DOHH2 (cell line): ENCODE measurements around the gene VPS37C.

Experiments
- CTCF ChIP-seq: fragments of 200-600 bp; sonication (generic); IDR thresholded peaks from one replicate; pipeline ENCODE4 v1.5.1; 2014; ENCODE audit warnings: antibody characterized with exemption, mild to moderate bottlenecking, low read depth, low read length; ENCODE audit not compliant: poor library complexity, severe bottlenecking
- EZH2phosphoT487 ChIP-seq: fragments of 200-600 bp; sonication (generic); IDR thresholded peaks from 2 replicates; pipeline ENCODE4 v1.6.1; 2017; ENCODE audit warnings: borderline replicate concordance, mild to moderate bottlenecking, antibody characterized with exemption, low read length, moderate library complexity, mixed read lengths

- TF ChIP-seq CTCF (no peak), EZH2phosphoT487 (no peak)
Measured at GRCh38 chr11:61106296-61106695, 54.9 kb downstream of the VPS37C start.
